Breast epithelium (tissue), 4 donors: ENCODE results near the gene PDCL3. TPM values are rescaled to one million over a fixed set of nuclear protein-coding genes. Genes with fewer than 3 reads are reported as not detected.

ENCODE experiments used
- DNase-seq, 2 donors: peaks; one replicate each; pipeline ENCODE4 v3.0.0-alpha.2; 2019; ENCODE audit warnings: low spot score in 2 of 2
- H3K27ac ChIP-seq, 2 donors: fragments of 200-600 bp; sonication (generic) in 1 of 2; one replicate each; pipeline ENCODE4 v1.5.1; 2016 to 2019; ENCODE audit warnings: mild to moderate bottlenecking in 1 of 2
- H3K27me3 ChIP-seq, 2 donors: fragments of 200-600 bp; sonication (generic) in 1 of 2; one replicate each; pipeline versions ENCODE4 v1.5.1 to v1.6.0; 2017 to 2019; ENCODE audit warnings: control low read depth in 1 of 2, mild to moderate bottlenecking in 1 of 2
- H3K36me3 ChIP-seq: fragments of 200-600 bp; one replicate; pipeline ENCODE4 v1.5.1; 2019
- H3K4me1 ChIP-seq, 2 donors: fragments of 200-600 bp; sonication (generic); one replicate each; pipeline ENCODE4 v1.5.1; 2016 to 2019; ENCODE audit warnings: control low read depth in 1 of 2
- H3K4me3 ChIP-seq, 3 donors: fragments of 200-600 bp; sonication (generic); 1 replicate in 2 of 3; 2 replicates in 1 of 3; pipeline ENCODE4 v1.5.1; 2016 to 2019; ENCODE audit warnings: mild to moderate bottlenecking in 3 of 3, moderate library complexity in 2 of 3
- H3K9me3 ChIP-seq, 2 donors: fragments of 200-600 bp; sonication (generic) in 1 of 2; one replicate each; pipeline ENCODE4 v1.5.1; 2016 to 2019; ENCODE audit warnings: control low read depth in 1 of 2
- CTCF ChIP-seq, 3 donors: fragments of 450-650 bp; IDR thresholded peaks; one replicate each; pipeline ENCODE4 v1.5.1; 2016 to 2017; ENCODE audit warnings: antibody characterized with exemption in 3 of 3, mild to moderate bottlenecking in 3 of 3, moderate library complexity in 3 of 3
- POLR2A ChIP-seq: fragments of 450-650 bp; IDR thresholded peaks from one replicate; pipeline ENCODE4 v1.6.1; 2016; ENCODE audit warnings: antibody characterized with exemption, mild to moderate bottlenecking, moderate library complexity
- POLR2AphosphoS5 ChIP-seq, 3 donors: sonication (generic); formaldehyde crosslinking; IDR thresholded peaks; one replicate each; pipeline ENCODE4 v1.6.1; 2017; ENCODE audit warnings: antibody characterized with exemption in 3 of 3
- intact Hi-C: fragments of 100-400 bp; cut with DNase I; formaldehyde crosslinking; loops from one replicate; pipeline ENCODE4 v1.15.1; 2023; ENCODE audit warnings: low total_unique reads
- total RNA-seq, 3 donors: library from RNA; depleted of rRNA; stranded (reverse); fragments of >200 nt; gene quantifications; one replicate each; pipeline ENCODE4 v1.1.0, GENCODE V29; 2016

The PDCL3 gene
- total RNA-seq, 3 donors from 2014 or later, result 11.3 to 17.7 (median 14.4) TPM

- H3K27me3 ChIP-seq, result no peaks in the 10 kb centered on the region
- no peak overlapping the region for H3K27ac ChIP-seq
- no peak for TF ChIP-seq CTCF (IDR thresholded peaks at IDR 0.05)
- no peak for TF ChIP-seq POLR2A
- TF ChIP-seq POLR2AphosphoS5 (IDR thresholded peaks at IDR 0.05), result no peak
- intact Hi-C loops, result no loop called here
- H3K9me3 ChIP-seq, result no peaks in the 10 kb centered on the region
- H3K36me3 ChIP-seq, result no peaks in the 10 kb centered on the region
- DNase-seq, result no peak
- H3K4me1 ChIP-seq, result no peaks in the 10 kb centered on the region
- H3K4me3 ChIP-seq, result no peak overlapping the region
Measured at GRCh38 chr2:100542418-100542817, 20.4 kb upstream of the PDCL3 start.

GRCh38 chr2:100544911-100545596 lies 17.7 kb upstream of the PDCL3 start:
- H3K27ac ChIP-seq, result no peak overlapping the region
- no peaks in the 10 kb centered on the region for H3K36me3 ChIP-seq
- intact Hi-C loops, result no loop called here
- TF ChIP-seq POLR2A, result no peak
- no peak for TF ChIP-seq POLR2AphosphoS5 (IDR thresholded peaks at IDR 0.05)
- DNase-seq, result no peak
- no peaks in the 10 kb centered on the region for H3K27me3 ChIP-seq
- H3K4me3 ChIP-seq, result no peak overlapping the region
- H3K9me3 ChIP-seq, result no peaks in the 10 kb centered on the region
- no peaks in the 10 kb centered on the region for H3K4me1 ChIP-seq

- no peaks in the 10 kb centered on the region for H3K4me1 ChIP-seq
- no peak overlapping the region for H3K27ac ChIP-seq
- no peaks in the 10 kb centered on the region for H3K36me3 ChIP-seq
- intact Hi-C loops, result no loop called here
- H3K27me3 ChIP-seq, result no peaks in the 10 kb centered on the region
- TF ChIP-seq POLR2AphosphoS5 (IDR thresholded peaks at IDR 0.05) (no peak), CTCF (IDR thresholded peaks at IDR 0.05) (no peak), POLR2A (no peak)
- no peaks in the 10 kb centered on the region for H3K9me3 ChIP-seq
- no peak for DNase-seq
- no peak overlapping the region for H3K4me3 ChIP-seq
Measured at GRCh38 chr2:100546469-100546868, 16.3 kb upstream of the PDCL3 start.

- Histone ChIP-seq H3K27ac (no peak overlapping the region), H3K4me3 (no peak overlapping the region), H3K4me1 (no peaks in the 10 kb centered on the region), H3K27me3 (no peaks in the 10 kb centered on the region), H3K9me3 (no peaks in the 10 kb centered on the region), H3K36me3 (no peaks in the 10 kb centered on the region)
- DNase-seq, result no peak
- TF ChIP-seq CTCF (IDR thresholded peaks at IDR 0.05) (no peak), POLR2A (no peak), POLR2AphosphoS5 (IDR thresholded peaks at IDR 0.05) (no peak)
- intact Hi-C loops, result no loop called here
Measured at GRCh38 chr2:100548771-100549170, 14.0 kb upstream of the PDCL3 start.

- Histone ChIP-seq H3K4me1 (no peaks in the 10 kb centered on the region), H3K9me3 (no peaks in the 10 kb centered on the region), H3K27ac (no peak overlapping the region), H3K4me3 (no peak overlapping the region), H3K36me3 (no peaks in the 10 kb centered on the region), H3K27me3 (no peaks in the 10 kb centered on the region)
- intact Hi-C loops, result no loop called here
- TF ChIP-seq POLR2A, result no peak
- no peak for TF ChIP-seq POLR2AphosphoS5 (IDR thresholded peaks at IDR 0.05)
- no peak for TF ChIP-seq CTCF (IDR thresholded peaks at IDR 0.05)
- no peak for DNase-seq
Measured at GRCh38 chr2:100551303-100551702, 11.5 kb upstream of the PDCL3 start.
